Neural cell (in vitro differentiated cells): ENCODE results near the gene FPGS. TPM values are rescaled to one million over a fixed set of nuclear protein-coding genes. Genes with fewer than 3 reads are reported as not detected.
A peak's percentile ranks its signal among the peaks of the same experiment; 100 is the strongest.

Experiments
- H2AFZ ChIP-seq: fragments of 200-600, 300-800 bp; sonication (generic), shearing (Covaris generic); 2 replicates; pipeline ENCODE4 v1.6.0; 2014; ENCODE audit warnings: low read depth, mild to moderate bottlenecking, antibody characterized with exemption, low read length, moderate library complexity
- H3F3A ChIP-seq: fragments of 200-600 bp; shearing (Covaris generic); 2 replicates; pipeline ENCODE4 v1.6.1; 2016; ENCODE audit warnings: mild to moderate bottlenecking, moderate library complexity, mixed read lengths, antibody characterized with exemption, low read length; ENCODE audit not compliant: insufficient read depth, poor library complexity, severe bottlenecking
- H3K27ac ChIP-seq: fragments of 200-600, 300-800 bp; sonication (generic), shearing (Covaris generic); 2 replicates; pipeline ENCODE4 v1.5.1; 2014; ENCODE audit warnings: mild to moderate bottlenecking, low read length, moderate library complexity
- H3K27me3 ChIP-seq: fragments of 300-800, 200-600 bp; sonication (generic), shearing (Covaris generic); 2 replicates; pipeline ENCODE4 v1.6.0; 2014; ENCODE audit warnings: mild to moderate bottlenecking, low read depth, low read length, moderate library complexity; ENCODE audit not compliant: insufficient read depth
- H3K36me3 ChIP-seq: fragments of 300-800, 200-600 bp; sonication (generic), shearing (Covaris generic); 2 replicates; pipeline ENCODE4 v1.5.1; 2014; ENCODE audit warnings: mild to moderate bottlenecking, antibody characterized with exemption, low read length, moderate library complexity; ENCODE audit not compliant: insufficient read depth
- H3K4me2 ChIP-seq: fragments of 300-800, 200-600 bp; sonication (generic), shearing (Covaris generic); 2 replicates; pipeline ENCODE4 v1.6.0; 2014; ENCODE audit warnings: mild to moderate bottlenecking, low read length
- H3K4me3 ChIP-seq: fragments of 300-800, 200-600 bp; sonication (generic), shearing (Covaris generic); 2 replicates; pipeline ENCODE4 v1.5.1; 2014; ENCODE audit warnings: mild to moderate bottlenecking, low read length, moderate library complexity
- H3K79me2 ChIP-seq: fragments of 200-600 bp; shearing (Covaris generic); replicated peaks from 2 replicates; pipeline ENCODE4 v1.6.0; 2014; ENCODE audit warnings: mild to moderate bottlenecking, low read length, moderate library complexity; ENCODE audit not compliant: insufficient read depth
- H3K9ac ChIP-seq: fragments of 300-800, 200-600 bp; sonication (generic), shearing (Covaris generic); 2 replicates; pipeline ENCODE4 v1.6.1; 2016; ENCODE audit warnings: mild to moderate bottlenecking, low read length, mixed read lengths
- H3K9me2 ChIP-seq: fragments of 200-600 bp; shearing (Covaris generic); 2 replicates; pipeline ENCODE4 v1.6.1; 2016; ENCODE audit warnings: mild to moderate bottlenecking, low read length, mixed read lengths; ENCODE audit not compliant: insufficient read depth
- H3K9me3 ChIP-seq: fragments of 200-600, 300-800 bp; sonication (generic), shearing (Covaris generic); 2 replicates; pipeline ENCODE4 v1.6.1; 2016; ENCODE audit warnings: mild to moderate bottlenecking, mixed run types, low read length, moderate library complexity, mixed read lengths
- H4K20me1 ChIP-seq: fragments of 200-600 bp; shearing (Covaris generic); 2 replicates; pipeline ENCODE4 v1.6.1; 2016; ENCODE audit warnings: mild to moderate bottlenecking, mixed run types; ENCODE audit not compliant: insufficient read depth
- EP300 ChIP-seq: fragments of 450-650 bp; conservative IDR thresholded peaks from 2 replicates; pipeline ENCODE4 v1.6.1; 2014; ENCODE audit warnings: antibody characterized with exemption, mild to moderate bottlenecking, moderate library complexity; ENCODE audit not compliant: poor library complexity, severe bottlenecking
- EZH2 ChIP-seq: fragments of 200-600, 300-800 bp; shearing (Covaris generic), sonication (generic); IDR thresholded peaks from 2 replicates; pipeline ENCODE4 v1.6.1; 2014; ENCODE audit warnings: antibody characterized with exemption, low read length, borderline replicate concordance, mild to moderate bottlenecking; ENCODE audit not compliant: insufficient read depth, poor library complexity, severe bottlenecking
- MXI1 ChIP-seq: fragments of 450-650 bp; conservative IDR thresholded peaks from 2 replicates; pipeline ENCODE4 v1.6.1; 2014; ENCODE audit warnings: antibody characterized with exemption, mild to moderate bottlenecking; ENCODE audit not compliant: poor library complexity, severe bottlenecking
- POLR2AphosphoS5 ChIP-seq: IDR thresholded peaks from 2 replicates; pipeline ENCODE4 v1.6.1; 2012
- RAD21 ChIP-seq: fragments of 450-650 bp; conservative IDR thresholded peaks from 2 replicates; pipeline ENCODE4 v1.6.1; 2014; ENCODE audit warnings: antibody characterized with exemption, mild to moderate bottlenecking, moderate library complexity
- REST ChIP-seq: IDR thresholded peaks from 2 replicates; pipeline ENCODE4 v1.6.1; 2012; ENCODE audit warnings: borderline replicate concordance
- SMC3 ChIP-seq: fragments of 450-650 bp; conservative IDR thresholded peaks from 2 replicates; pipeline ENCODE4 v1.6.1; 2014; ENCODE audit warnings: antibody characterized with exemption, mild to moderate bottlenecking, moderate library complexity; ENCODE audit not compliant: poor library complexity
- TAF1 ChIP-seq: IDR thresholded peaks from 2 replicates; pipeline ENCODE4 v1.6.1; 2012; ENCODE audit warnings: low read depth
- polyA plus RNA-seq: library from polyadenylated mRNA; depleted of rRNA; stranded (reverse); fragments of >200 nt; gene quantifications from 2 replicates; pipeline ENCODE4 v1.2.3, GENCODE V29; 2014
- TF ChIP-seq, protein P1 (sequence below): fragments of 450-650 bp; IDR thresholded peaks from 2 replicates; pipeline ENCODE4 v1.5.1; 2014; ENCODE audit warnings: antibody characterized with exemption, mild to moderate bottlenecking, moderate library complexity; ENCODE audit not compliant: poor library complexity, severe bottlenecking

The FPGS gene
- polyA plus RNA-seq, 1 donor from 2014 or later, result 38.4 TPM

- no peaks in the 10 kb centered on the region for H3F3A ChIP-seq
- H3K9ac ChIP-seq, result peak overlapping the region; percentile 100
- H3K27ac ChIP-seq, result peak overlapping the region; percentile 98
- H4K20me1 ChIP-seq, result no peaks in the 10 kb centered on the region
- H3K36me3 ChIP-seq, result no peaks in the 10 kb centered on the region
- peak overlapping the region; percentile 36 for H3K4me2 ChIP-seq
- H3K27me3 ChIP-seq, result no peaks in the 10 kb centered on the region
- H3K79me2 ChIP-seq, result peaks cover 26% of the 10 kb centered on the region
- H2AFZ ChIP-seq, result no peak overlapping the region
- no peaks in the 10 kb centered on the region for H3K9me2 ChIP-seq
- peak overlapping the region; percentile 100 for H3K4me3 ChIP-seq
- TF ChIP-seq RAD21 (no peak), TAF1 (no peak), MXI1 (no peak), SMC3 (no peak), POLR2AphosphoS5 (no peak), REST (no peak), EZH2 (no peak), EP300 (no peak)
- TF ChIP-seq, protein P1, sequence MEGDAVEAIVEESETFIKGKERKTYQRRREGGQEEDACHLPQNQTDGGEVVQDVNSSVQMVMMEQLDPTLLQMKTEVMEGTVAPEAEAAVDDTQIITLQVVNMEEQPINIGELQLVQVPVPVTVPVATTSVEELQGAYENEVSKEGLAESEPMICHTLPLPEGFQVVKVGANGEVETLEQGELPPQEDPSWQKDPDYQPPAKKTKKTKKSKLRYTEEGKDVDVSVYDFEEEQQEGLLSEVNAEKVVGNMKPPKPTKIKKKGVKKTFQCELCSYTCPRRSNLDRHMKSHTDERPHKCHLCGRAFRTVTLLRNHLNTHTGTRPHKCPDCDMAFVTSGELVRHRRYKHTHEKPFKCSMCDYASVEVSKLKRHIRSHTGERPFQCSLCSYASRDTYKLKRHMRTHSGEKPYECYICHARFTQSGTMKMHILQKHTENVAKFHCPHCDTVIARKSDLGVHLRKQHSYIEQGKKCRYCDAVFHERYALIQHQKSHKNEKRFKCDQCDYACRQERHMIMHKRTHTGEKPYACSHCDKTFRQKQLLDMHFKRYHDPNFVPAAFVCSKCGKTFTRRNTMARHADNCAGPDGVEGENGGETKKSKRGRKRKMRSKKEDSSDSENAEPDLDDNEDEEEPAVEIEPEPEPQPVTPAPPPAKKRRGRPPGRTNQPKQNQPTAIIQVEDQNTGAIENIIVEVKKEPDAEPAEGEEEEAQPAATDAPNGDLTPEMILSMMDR, result no peak
- no peaks in the 10 kb centered on the region for H3K9me3 ChIP-seq
These were observed 49.1 kb upstream of the FPGS start for GRCh38 chr9:127753622-127754021.

DNA sequence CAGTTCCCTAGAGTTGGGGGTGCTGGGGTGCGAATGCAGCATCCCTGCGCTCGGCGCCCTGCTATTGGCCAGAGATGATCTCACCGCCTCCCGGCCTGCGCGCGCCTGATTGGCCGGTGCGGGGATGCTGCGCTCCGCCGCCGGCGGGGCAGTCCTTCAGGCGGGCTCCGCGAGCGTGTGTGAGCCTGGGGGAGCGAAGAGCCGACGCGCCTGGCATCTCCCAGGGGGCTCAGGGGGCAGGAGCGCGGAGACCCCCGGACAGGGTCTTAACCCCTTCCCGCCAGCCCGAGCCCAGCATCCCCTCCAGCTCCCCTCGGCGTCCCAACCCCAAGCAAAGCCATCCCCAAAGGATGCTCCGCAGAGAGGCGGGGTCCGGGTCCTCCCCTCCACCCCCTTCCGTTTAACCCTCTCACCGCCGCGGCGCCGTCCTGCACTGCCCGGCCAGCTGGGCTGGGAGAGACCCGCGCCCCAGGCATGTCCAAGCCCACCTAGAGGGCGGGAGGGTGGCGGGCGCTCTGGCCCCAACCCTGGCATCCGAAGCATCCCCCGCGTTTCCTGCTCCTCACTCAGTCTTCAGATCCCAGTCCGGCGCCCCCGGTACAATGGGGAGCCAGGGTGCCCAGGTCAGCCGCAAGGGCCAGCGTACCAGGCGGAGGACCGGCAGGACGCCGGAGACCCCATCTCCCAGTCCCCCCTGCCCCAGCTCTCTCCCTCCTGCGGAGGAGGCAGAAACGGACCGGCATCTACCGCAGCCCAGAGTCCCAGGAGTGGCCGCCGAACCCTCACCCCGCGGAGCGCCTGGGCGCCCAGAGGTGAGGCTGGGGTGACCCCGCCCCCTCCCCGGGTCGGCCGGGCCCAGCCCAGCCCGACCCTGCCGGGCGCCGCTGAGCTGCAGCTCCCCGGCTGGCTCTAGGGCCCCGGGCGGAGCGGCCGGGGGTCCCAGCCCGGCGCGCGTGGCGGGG lies 48.3 kb upstream of the FPGS start:
- TF ChIP-seq REST, result peak; percentile 59
- TF ChIP-seq TAF1, result peak; percentile 94
- peak; percentile 53 for TF ChIP-seq RAD21
- TF ChIP-seq, protein P1, result no peak
- TF ChIP-seq EP300, result peak; percentile 64
- TF ChIP-seq EZH2, result no peak
- TF ChIP-seq SMC3, result peak; percentile 48
- TF ChIP-seq POLR2AphosphoS5, result peak; percentile 98
- TF ChIP-seq MXI1, result peak; percentile 49
- Histone ChIP-seq H3K27ac (peak overlapping the region; percentile 98), H2AFZ (peak overlapping the region; percentile 8), H3K9me2 (no peaks in the 10 kb centered on the region), H3K9ac (peak overlapping the region; percentile 100), H3K9me3 (no peaks in the 10 kb centered on the region), H3F3A (no peaks in the 10 kb centered on the region), H3K27me3 (no peaks in the 10 kb centered on the region), H4K20me1 (no peaks in the 10 kb centered on the region), H3K79me2 (peaks cover 26% of the 10 kb centered on the region), H3K4me2 (peak overlapping the region; percentile 36), H3K4me3 (peak overlapping the region; percentile 100), H3K36me3 (no peaks in the 10 kb centered on the region)
